KOPT-K1 (cell line): ENCODE data around the gene RND3.

Experiments
- H3K27ac ChIP-seq: fragments of 200-600 bp; sonication (generic); 2 replicates; pipeline ENCODE4 v1.5.1; 2016; ENCODE audit warnings: antibody characterized with exemption, mild to moderate bottlenecking, low read depth, low read length; ENCODE audit not compliant: poor library complexity, severe bottlenecking
- H3K36me3 ChIP-seq: fragments of 200-600 bp; sonication (generic); 2 replicates; pipeline ENCODE4 v1.5.1; 2017; ENCODE audit warnings: antibody characterized with exemption, mild to moderate bottlenecking, low read length, moderate library complexity; ENCODE audit not compliant: insufficient read depth
- H3K9me3 ChIP-seq: fragments of 200-600 bp; sonication (generic); 2 replicates; pipeline ENCODE4 v1.5.1; 2017; ENCODE audit warnings: antibody characterized with exemption, low read length, mild to moderate bottlenecking; ENCODE audit not compliant: insufficient read depth, poor library complexity, severe bottlenecking

RND3 gene

DNA sequence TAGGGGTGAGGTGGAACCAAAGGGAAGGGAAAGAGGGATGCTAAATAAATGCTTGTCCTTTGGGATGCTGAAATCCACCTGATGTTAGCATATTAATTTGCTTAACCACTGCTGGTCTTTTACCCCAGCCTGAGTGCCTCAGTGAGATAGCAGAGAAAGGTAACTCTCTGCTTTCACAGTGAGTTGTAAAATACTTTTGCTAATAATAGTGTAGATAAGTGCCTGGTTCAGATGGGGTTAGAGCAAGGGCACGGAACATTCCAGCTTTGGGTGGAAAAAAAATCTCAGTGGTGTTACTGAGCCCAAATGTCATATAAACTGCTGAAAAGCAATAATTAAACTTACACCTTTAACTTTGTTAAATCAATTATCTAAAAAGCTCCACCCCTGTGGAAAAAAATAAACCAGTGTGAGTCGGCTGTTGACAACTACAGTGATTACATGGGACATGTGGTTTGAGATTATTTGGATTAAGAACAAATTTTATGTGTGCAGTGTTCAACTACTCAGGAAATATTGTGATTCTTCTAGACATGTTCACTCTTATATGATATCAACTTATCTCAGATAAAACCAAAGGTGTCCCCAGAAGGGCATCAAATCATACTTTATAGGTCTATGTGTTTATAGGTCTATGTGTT lies 21.1 kb upstream of the RND3 start:
- H3K9me3 ChIP-seq = no peaks in the 10 kb centered on the region
- H3K36me3 ChIP-seq = no peaks in the 10 kb centered on the region
- no peak overlapping the region for H3K27ac ChIP-seq

DNA sequence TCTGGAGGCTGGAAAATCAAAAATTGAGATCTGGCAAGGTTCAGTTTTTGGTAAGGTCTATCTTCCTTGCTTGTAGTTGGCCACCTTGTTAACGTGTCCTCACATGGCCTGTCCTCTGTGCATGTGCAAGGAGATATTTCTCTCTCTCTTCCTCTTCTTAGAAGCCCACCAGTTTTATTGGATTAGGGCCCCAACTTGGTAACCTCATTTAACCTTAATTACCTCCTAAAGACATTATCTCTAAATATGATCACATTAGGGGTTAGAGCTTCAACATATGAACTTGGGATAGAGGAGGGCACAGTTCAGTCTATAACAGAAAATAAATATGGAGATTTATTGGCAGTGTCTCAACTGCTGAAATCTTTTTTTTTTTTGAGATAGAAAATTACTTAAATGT lies 19.6 kb upstream of the RND3 start:
- Histone ChIP-seq H3K9me3 (no peaks in the 10 kb centered on the region), H3K27ac (no peak overlapping the region)

DNA sequence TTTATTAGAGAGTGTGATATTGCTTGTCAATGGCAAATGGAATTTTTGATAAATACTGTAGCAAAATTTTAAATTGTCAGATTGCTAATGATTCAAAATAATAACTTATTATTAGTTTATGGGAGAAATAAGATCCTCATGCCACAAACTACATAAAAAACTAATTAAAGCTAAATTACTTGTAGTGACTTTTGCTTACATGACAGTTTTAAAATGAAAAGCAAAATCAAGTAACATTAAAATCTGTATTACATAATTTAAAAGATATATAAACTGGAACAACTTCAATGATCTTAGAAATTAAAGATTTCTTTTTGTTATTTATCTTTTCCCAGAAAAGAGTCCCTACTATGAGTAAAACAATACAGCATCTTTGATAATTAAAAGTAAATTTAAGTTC lies 17.7 kb upstream of the RND3 start:
- no peaks in the 10 kb centered on the region for H3K9me3 ChIP-seq
- H3K27ac ChIP-seq = no peak overlapping the region
- H3K36me3 ChIP-seq = no peaks in the 10 kb centered on the region

More for the DNA sequence above, 19.6 kb upstream of the RND3 start:
- no peaks in the 10 kb centered on the region for H3K36me3 ChIP-seq

DNA sequence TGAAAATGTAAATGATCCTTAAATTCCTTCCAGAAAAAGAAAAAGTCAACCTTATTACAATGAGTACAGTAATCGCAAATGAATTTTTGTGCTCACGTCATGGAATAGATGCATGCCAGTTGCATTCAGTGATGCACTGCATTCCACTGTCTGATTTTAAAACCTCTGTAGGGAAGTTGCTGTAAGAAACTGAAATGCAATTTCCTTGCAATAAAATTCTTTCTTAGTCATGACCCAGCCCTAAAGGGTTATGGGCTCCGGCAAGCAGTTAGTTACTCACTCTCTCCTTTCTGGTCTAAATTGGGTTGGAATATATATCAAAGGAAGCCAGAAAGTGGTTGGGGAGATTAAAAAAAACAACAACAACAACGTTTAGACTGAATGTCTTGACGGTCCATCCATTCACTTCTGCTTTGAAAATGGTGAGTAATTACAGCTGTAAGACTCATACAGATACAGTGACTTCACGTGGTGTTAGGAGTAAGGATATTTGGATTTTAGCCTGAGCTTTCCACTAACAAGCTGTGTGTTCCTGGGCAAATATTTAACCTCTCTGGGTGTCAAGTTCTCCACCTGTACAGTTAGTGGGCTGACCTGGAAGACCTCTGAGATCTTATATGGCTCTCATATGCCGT lies 8.6 kb upstream of the RND3 start:
- H3K27ac ChIP-seq = no peak overlapping the region
- no peaks in the 10 kb centered on the region for H3K9me3 ChIP-seq

DNA sequence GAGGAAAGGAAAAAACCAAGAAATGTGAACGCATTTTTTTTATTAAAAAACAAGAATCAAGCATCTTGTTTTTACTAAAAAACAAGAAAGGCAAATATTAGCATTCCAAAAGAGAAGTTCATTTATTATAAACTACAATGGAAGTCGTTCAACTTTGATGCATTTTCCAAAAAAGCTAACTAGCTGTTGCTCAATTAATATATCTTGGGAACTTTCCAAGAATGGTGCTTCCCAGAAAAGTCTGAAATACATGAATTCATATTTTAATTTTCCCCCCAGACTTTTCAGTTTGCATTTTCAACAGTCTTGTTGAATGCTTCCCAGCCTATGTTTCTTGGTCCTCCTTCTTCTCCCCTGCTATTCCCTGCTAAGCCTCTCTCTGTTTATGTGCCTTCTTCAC lies 7.5 kb upstream of the RND3 start:
- Histone ChIP-seq H3K36me3 (no peaks in the 10 kb centered on the region), H3K27ac (no peak overlapping the region)

More for the DNA sequence above, 8.6 kb upstream of the RND3 start:
- no peaks in the 10 kb centered on the region for H3K36me3 ChIP-seq

GRCh38 chr2:150494234-150494945 lies 6.9 kb upstream of the RND3 start:
- H3K27ac ChIP-seq = no peak overlapping the region
- H3K9me3 ChIP-seq = no peaks in the 10 kb centered on the region

More for the DNA sequence above, 7.5 kb upstream of the RND3 start:
- no peaks in the 10 kb centered on the region for H3K9me3 ChIP-seq

GRCh38 chr2:150491943-150492342 lies 4.5 kb upstream of the RND3 start:
- Histone ChIP-seq H3K36me3 (no peaks in the 10 kb centered on the region), H3K27ac (no peak overlapping the region), H3K9me3 (no peaks in the 10 kb centered on the region)

More at GRCh38 chr2:150494234-150494945, 6.9 kb upstream of the RND3 start:
- H3K36me3 ChIP-seq = no peaks in the 10 kb centered on the region

DNA sequence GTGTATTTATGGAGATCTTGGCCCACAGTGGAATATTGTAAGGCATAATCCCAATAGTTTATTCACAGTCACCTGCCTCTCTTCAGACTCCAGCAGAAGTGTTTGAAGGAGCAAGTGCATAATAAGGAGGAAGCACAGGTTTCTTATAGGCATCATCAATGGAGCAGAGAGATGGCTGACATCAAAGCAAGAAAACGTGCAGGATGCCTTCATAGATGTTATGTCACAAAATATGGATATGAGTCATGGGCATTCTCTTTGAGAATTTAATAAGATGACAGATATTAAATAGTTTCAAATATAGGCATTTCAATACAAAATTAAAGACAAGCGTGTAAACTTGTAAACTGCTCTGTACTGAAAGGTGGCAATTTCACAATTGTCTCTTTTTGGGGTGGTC lies 4.0 kb upstream of the RND3 start:
- Histone ChIP-seq H3K36me3 (no peaks in the 10 kb centered on the region), H3K9me3 (no peaks in the 10 kb centered on the region), H3K27ac (no peak overlapping the region)

GRCh38 chr2:150490466-150490865 lies 3.0 kb upstream of the RND3 start:
- no peak overlapping the region for H3K27ac ChIP-seq
- no peaks in the 10 kb centered on the region for H3K36me3 ChIP-seq
- H3K9me3 ChIP-seq = no peaks in the 10 kb centered on the region

DNA sequence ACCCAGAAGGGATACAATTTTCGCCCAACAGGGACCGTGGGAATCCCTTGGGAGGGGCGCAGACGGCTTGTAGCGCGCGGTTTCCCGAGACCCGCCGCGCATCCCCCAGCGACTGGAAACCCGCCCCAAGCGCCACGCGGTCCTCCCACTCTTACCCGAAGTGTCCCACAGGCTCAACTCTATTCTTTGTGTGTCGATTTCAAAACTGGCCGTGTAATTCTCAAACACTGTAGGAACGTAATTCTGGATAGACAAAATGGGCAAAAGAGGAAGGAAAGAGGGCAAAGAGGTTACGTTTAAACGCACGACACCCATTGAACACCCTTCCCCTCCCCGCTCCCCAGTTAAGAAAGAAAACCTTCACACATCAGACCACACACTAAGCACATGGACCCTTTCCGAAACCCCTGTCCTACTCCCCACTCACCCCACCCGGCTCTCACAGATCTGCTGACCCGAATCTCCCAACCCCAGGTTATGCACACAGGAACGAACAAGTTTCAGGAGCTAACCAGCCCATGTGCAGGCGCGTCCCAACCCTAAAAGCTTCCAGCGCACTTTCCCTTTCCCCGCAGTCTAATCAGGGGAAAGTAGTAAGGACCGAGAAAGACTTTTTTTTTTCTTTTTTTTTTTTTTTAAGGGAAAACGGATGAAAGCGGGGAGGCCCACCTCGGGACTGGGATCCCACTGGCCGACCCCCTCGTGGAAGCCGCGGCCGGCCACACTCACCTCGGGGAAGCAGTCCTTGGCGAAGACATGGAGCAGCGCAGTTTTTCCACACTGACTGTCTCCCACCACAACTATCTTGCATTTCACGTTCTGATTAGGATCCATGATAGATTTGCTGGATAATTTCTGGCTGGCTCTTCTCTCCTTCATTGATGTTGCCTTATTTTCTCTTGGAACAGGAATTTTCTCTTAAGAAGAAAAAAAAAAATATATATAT lies 655 bp downstream of the RND3 start:
- Histone ChIP-seq H3K36me3 (no peaks in the 10 kb centered on the region), H3K27ac (peak overlapping the region; percentile 4), H3K9me3 (no peaks in the 10 kb centered on the region)

- no peak overlapping the region for H3K27ac ChIP-seq
- no peaks in the 10 kb centered on the region for H3K9me3 ChIP-seq
- no peaks in the 10 kb centered on the region for H3K36me3 ChIP-seq
Observed at GRCh38 chr2:150485871-150486538, 1.5 kb downstream of the RND3 start.

DNA sequence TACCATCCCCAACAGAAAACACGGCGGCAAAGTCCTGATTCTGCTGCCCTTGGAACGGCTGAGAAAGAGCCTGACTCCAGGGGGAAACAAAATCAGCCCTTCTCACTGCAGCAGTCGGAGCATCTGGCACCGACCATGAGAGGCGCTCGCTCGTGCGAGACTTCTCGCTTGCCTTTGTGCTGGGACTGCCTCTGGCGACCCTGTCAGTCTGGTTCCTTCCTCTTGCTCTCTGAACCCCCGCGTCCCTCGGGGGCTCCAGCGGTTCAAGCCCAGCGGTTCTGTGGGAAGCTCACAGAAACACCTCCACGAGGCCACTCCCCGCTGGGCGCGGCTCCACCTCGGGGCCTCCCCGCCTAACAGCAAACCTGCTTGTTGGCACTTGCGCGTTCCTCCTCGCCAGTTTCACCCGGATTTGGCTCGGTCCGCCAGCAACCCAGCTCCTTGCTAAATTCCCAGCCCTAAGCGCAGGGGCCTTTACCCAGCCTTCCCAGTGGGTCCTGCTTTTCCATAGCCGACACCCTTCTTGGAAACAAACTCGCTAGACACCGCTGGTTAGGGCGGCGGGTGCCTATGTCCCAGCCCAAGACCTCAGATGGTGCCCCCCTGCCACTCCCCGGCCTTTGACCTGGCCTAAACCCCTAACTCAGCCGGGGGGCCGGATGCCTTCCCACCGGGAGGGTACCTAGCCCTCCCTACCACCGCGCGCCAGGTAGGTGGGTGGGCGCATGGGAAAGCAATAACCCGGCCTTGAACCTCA lies 2.2 kb downstream of the RND3 start:
- H3K9me3 ChIP-seq = no peaks in the 10 kb centered on the region
- no peaks in the 10 kb centered on the region for H3K36me3 ChIP-seq
- H3K27ac ChIP-seq = no peak overlapping the region

DNA sequence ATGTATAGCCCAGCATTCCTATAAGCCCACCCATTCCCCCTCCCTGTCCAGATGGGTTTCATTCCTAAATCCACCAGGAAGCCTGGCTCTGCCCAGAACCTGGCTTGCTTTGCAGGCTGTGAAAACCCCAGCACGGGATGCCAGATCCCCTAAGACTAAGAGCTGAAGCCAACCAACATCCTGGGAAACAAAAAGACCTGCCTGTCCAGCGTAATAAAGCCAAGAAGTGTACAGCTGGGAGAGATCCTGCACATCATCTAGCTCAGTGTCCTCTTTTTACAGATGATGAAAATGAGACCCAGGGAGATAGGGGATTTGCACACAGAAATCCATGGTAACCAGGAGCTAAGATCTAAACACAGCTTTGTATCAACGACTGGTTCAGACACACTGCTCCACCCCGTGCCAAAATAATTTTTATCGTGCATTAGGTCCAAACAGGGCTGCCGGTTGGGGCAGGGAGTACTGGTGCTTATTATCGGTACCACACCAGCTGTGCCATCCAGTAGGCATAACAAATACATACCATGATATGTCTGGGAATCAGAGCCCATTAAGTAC lies 2.9 kb downstream of the RND3 start:
- Histone ChIP-seq H3K9me3 (no peaks in the 10 kb centered on the region), H3K27ac (no peak overlapping the region)

DNA sequence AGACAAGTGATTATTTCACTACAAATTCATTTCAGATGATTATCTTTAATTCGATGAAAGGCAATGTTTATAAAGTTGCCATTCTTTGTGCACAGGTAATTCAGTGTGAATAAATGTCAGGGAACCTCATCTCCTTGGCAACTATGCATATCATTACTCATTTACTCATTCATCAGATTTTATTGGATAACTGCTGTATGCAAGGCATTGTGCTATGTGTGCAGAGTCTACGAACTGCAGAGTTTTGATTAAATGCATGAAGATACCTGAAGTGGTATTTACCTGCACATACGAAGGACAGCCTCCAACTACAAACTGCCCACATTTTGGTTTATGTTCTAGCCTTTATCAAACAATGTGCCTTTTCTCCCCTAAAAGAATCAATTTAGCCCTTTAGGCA lies 3.5 kb downstream of the RND3 start:
- Histone ChIP-seq H3K36me3 (no peaks in the 10 kb centered on the region), H3K27ac (no peak overlapping the region)

More for the DNA sequence above, 2.9 kb downstream of the RND3 start:
- H3K36me3 ChIP-seq = no peaks in the 10 kb centered on the region

More for the DNA sequence above, 3.5 kb downstream of the RND3 start:
- no peaks in the 10 kb centered on the region for H3K9me3 ChIP-seq
